Kidney epithelial cell (primary cell): ENCODE data around the gene TTC39C. TPM values are rescaled to one million over a fixed set of nuclear protein-coding genes. Genes with fewer than 3 reads are reported as not detected.

Source experiments
- DNase-seq: peaks from one replicate; pipeline ENCODE4 v3.0.0-alpha.2; 2010; ENCODE audit warnings: low read depth
- H3K27me3 ChIP-seq: 2 replicates; pipeline ENCODE4 v1.6.0; 2011; ENCODE audit warnings: low read length; ENCODE audit not compliant: control insufficient read depth, insufficient read depth
- H3K36me3 ChIP-seq: 2 replicates; pipeline ENCODE4 v1.5.1; 2011; ENCODE audit warnings: low read length; ENCODE audit not compliant: control insufficient read depth, insufficient read depth
- H3K4me3 ChIP-seq: 2 replicates; pipeline ENCODE4 v1.5.1; 2011; ENCODE audit warnings: low read depth, mild to moderate bottlenecking, control low read depth, low read length
- CTCF ChIP-seq: IDR thresholded peaks from 2 replicates; pipeline ENCODE4 v1.5.1; 2011; ENCODE audit warnings: mild to moderate bottlenecking, moderate library complexity, low read length, control low read depth, inconsistent platforms; ENCODE audit not compliant: insufficient read depth, poor library complexity, severe bottlenecking
- total RNA-seq: library from RNA; depleted of rRNA; stranded (reverse); fragments of >200 nt; gene quantifications from 2 replicates; pipeline ENCODE4 v1.2.3, GENCODE V29; 2015

The TTC39C gene
- total RNA-seq, 1 donor from 2014 or later = 20.5 TPM

- TF ChIP-seq CTCF = no peak
- no peak for DNase-seq
- Histone ChIP-seq H3K36me3 (no peaks in the 10 kb centered on the region), H3K27me3 (no peaks in the 10 kb centered on the region), H3K4me3 (no peak overlapping the region)
Observed at GRCh38 chr18:24011123-24011917, 3.2 kb upstream of the TTC39C start.

- no peak for DNase-seq
Observed at GRCh38 chr18:24013051-24013450, 1.5 kb upstream of the TTC39C start.

GRCh38 chr18:24014986-24015638 lies 558 bp downstream of the TTC39C start:
- DNase-seq = no peak
- H3K4me3 ChIP-seq = peak overlapping the region; percentile 92

More at GRCh38 chr18:24013051-24013450, 1.5 kb upstream of the TTC39C start:
- Histone ChIP-seq H3K4me3 (no peak overlapping the region), H3K27me3 (no peaks in the 10 kb centered on the region), H3K36me3 (no peaks in the 10 kb centered on the region)
- no peak for TF ChIP-seq CTCF

GRCh38 chr18:24015639-24016631 lies 1.4 kb downstream of the TTC39C start:
- Histone ChIP-seq H3K4me3 (peak overlapping the region; percentile 92), H3K27me3 (no peaks in the 10 kb centered on the region), H3K36me3 (no peaks in the 10 kb centered on the region)
- no peak for TF ChIP-seq CTCF
- no peak for DNase-seq

More at GRCh38 chr18:24014986-24015638, 558 bp downstream of the TTC39C start:
- TF ChIP-seq CTCF = no peak
- Histone ChIP-seq H3K27me3 (no peaks in the 10 kb centered on the region), H3K36me3 (no peaks in the 10 kb centered on the region)

GRCh38 chr18:24016643-24017042 lies 2.1 kb downstream of the TTC39C start:
- no peaks in the 10 kb centered on the region for H3K27me3 ChIP-seq
- no peak overlapping the region for H3K4me3 ChIP-seq
- peak; percentile 39 for TF ChIP-seq CTCF
- H3K36me3 ChIP-seq = no peaks in the 10 kb centered on the region
- DNase-seq = no peak
